KMS-11 (cell line): ENCODE data around the gene UBE2O.

Experiments used
- H2AFZ ChIP-seq: fragments of 200-600 bp; sonication (generic); 2 replicates; pipeline ENCODE4 v1.6.1; 2016; ENCODE audit warnings: antibody characterized with exemption, mixed run types, low read depth
- H3K27ac ChIP-seq: fragments of 200-600 bp; sonication (generic); 2 replicates; pipeline ENCODE4 v1.6.1; 2016; ENCODE audit warnings: mild to moderate bottlenecking, mixed run types
- H3K27me3 ChIP-seq: fragments of 200-600 bp; sonication (generic); 2 replicates; pipeline ENCODE4 v1.6.1; 2017; ENCODE audit warnings: mild to moderate bottlenecking, low read depth, mixed run types, moderate library complexity; ENCODE audit not compliant: insufficient read depth
- H3K36me3 ChIP-seq: fragments of 200-600 bp; sonication (generic); 2 replicates; pipeline ENCODE4 v1.6.1; 2017; ENCODE audit warnings: mild to moderate bottlenecking, mixed run types; ENCODE audit not compliant: insufficient read depth
- H3K4me1 ChIP-seq: fragments of 200-600 bp; sonication (generic); 2 replicates; pipeline ENCODE4 v1.6.1; 2016; ENCODE audit warnings: mild to moderate bottlenecking, low read depth, mixed run types; ENCODE audit not compliant: poor library complexity, severe bottlenecking
- H3K4me2 ChIP-seq: fragments of 200-600 bp; sonication (generic); 2 replicates; pipeline ENCODE4 v1.7.0; 2016; ENCODE audit warnings: mild to moderate bottlenecking, mixed run types
- H3K4me3 ChIP-seq: fragments of 200-600 bp; sonication (generic); IDR thresholded peaks from 2 replicates; pipeline ENCODE4 v1.6.1; 2017; ENCODE audit warnings: low read depth, low read length, mixed read lengths; ENCODE audit not compliant: insufficient read depth
- H3K79me2 ChIP-seq: fragments of 200-600 bp; sonication (generic); 2 replicates; pipeline ENCODE4 v1.6.1; 2016; ENCODE audit warnings: low read depth, mixed run types; ENCODE audit not compliant: insufficient read depth
- H3K9ac ChIP-seq: fragments of 200-600 bp; sonication (generic); 2 replicates; pipeline ENCODE4 v1.6.1; 2016; ENCODE audit warnings: mild to moderate bottlenecking, mixed run types
- H4K20me1 ChIP-seq: fragments of 200-600 bp; sonication (generic); 2 replicates; pipeline ENCODE4 v1.6.1; 2016; ENCODE audit warnings: mild to moderate bottlenecking, mixed run types; ENCODE audit not compliant: insufficient read depth
- CTCF ChIP-seq: fragments of 200-600 bp; sonication (generic); conservative IDR thresholded peaks from 2 replicates; pipeline ENCODE4 v1.6.1; 2017; ENCODE audit warnings: low read depth, mild to moderate bottlenecking, antibody characterized with exemption, low read length, moderate library complexity, mixed read lengths

Gene UBE2O

GRCh38 chr17:76391200-76391715 lies 61.7 kb downstream of the UBE2O start:
- Histone ChIP-seq H3K9ac (no peak overlapping the region), H3K4me1 (no peaks in the 10 kb centered on the region), H3K4me2 (no peak overlapping the region), H3K27ac (no peak overlapping the region), H2AFZ (no peak overlapping the region), H3K4me3 (no peak overlapping the region), H3K27me3 (no peaks in the 10 kb centered on the region), H4K20me1 (no peaks in the 10 kb centered on the region), H3K36me3 (no peaks in the 10 kb centered on the region), H3K79me2 (no peaks in the 10 kb centered on the region)
- no peak for TF ChIP-seq CTCF

GRCh38 chr17:76390003-76390421 lies 62.9 kb downstream of the UBE2O start:
- Histone ChIP-seq H2AFZ (no peak overlapping the region), H3K36me3 (no peaks in the 10 kb centered on the region), H4K20me1 (no peaks in the 10 kb centered on the region), H3K4me1 (peaks cover 12% of the 10 kb centered on the region), H3K79me2 (no peaks in the 10 kb centered on the region), H3K9ac (no peak overlapping the region), H3K4me2 (no peak overlapping the region), H3K27me3 (peaks cover 6% of the 10 kb centered on the region), H3K27ac (no peak overlapping the region), H3K4me3 (no peak overlapping the region)
- no peak for TF ChIP-seq CTCF

GRCh38 chr17:76388966-76389888 lies 63.7 kb downstream of the UBE2O start:
- Histone ChIP-seq H3K79me2 (no peaks in the 10 kb centered on the region), H3K27ac (no peak overlapping the region), H3K27me3 (peaks cover 11% of the 10 kb centered on the region), H4K20me1 (no peaks in the 10 kb centered on the region), H3K4me1 (peaks cover 17% of the 10 kb centered on the region), H3K36me3 (no peaks in the 10 kb centered on the region), H3K9ac (no peak overlapping the region), H3K4me2 (no peak overlapping the region), H3K4me3 (no peak overlapping the region), H2AFZ (no peak overlapping the region)
- no peak for TF ChIP-seq CTCF

GRCh38 chr17:76386966-76387765 lies 65.8 kb downstream of the UBE2O start:
- Histone ChIP-seq H3K79me2 (no peaks in the 10 kb centered on the region), H3K4me3 (no peak overlapping the region), H2AFZ (no peak overlapping the region), H3K36me3 (no peaks in the 10 kb centered on the region), H3K27me3 (peaks cover 16% of the 10 kb centered on the region), H3K4me2 (no peak overlapping the region), H3K4me1 (peaks cover 17% of the 10 kb centered on the region), H3K27ac (no peak overlapping the region), H3K9ac (no peak overlapping the region), H4K20me1 (no peaks in the 10 kb centered on the region)
- TF ChIP-seq CTCF, result no peak
